HG02642 (cell line): ENCODE results near the gene MOCS2.

Experiments
- ATAC-seq: cut with Tn5 transposase; IDR thresholded peaks from one replicate; pipeline ENCODE4 v1.9.1; 2021; ENCODE audit warnings: mild to moderate bottlenecking; ENCODE audit not compliant: unreplicated experiment, poor library complexity

MOCS2 gene

GRCh38 chr5:53059281-53059680 is 50.3 kb downstream of the MOCS2 start:
- ATAC-seq: no peak

GRCh38 chr5:53055365-53055764 is 54.2 kb downstream of the MOCS2 start:
- no peak for ATAC-seq

GRCh38 chr5:53053364-53053763 is 56.2 kb downstream of the MOCS2 start:
- ATAC-seq: no peak

- ATAC-seq: no peak
Observed at GRCh38 chr5:53052499-53052898, 57.1 kb downstream of the MOCS2 start.

- ATAC-seq: no peak
Observed at GRCh38 chr5:53048248-53048647, 61.3 kb downstream of the MOCS2 start.
